Measurements from ENCODE around the gene CTRB1. TPM values are rescaled to one million over a fixed set of nuclear protein-coding genes. Genes with fewer than 3 reads are reported as not detected.

The CTRB1 gene
- total RNA-seq, 4 donors from 2014 or later = not detected

DNA sequence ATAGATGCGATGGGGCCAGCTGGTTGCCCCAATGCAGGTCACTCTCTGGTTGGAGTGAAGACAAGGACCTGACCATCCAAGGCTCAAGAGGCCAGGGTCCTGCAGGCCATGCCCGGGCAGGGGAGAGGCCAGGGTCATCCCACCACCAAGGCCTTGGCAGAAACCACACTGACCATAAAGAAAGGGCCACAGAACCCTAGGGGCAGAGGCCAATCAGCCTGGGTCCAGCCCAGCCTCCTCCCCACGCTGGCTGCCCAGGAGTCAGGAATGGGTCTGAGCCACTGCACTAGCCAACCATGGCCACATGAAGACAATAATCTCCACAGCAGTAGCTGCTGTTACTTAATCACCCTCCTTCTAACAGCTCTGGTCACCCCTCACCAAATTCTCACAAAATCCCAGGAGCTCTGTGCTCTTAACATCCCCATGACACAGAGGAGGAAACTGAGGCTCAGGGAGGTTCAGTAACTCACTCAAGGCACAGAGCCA lies 42.8 kb downstream of the CTRB1 start:
- Histone ChIP-seq H3K9me3 (no peaks in the 10 kb centered on the region), H3K36me3 (no peaks in the 10 kb centered on the region), H3K27me3 (peaks cover 7% of the 10 kb centered on the region), H3K4me3 (no peak overlapping the region), H3K4me1 (peaks cover 85% of the 10 kb centered on the region), H3K27ac (no peak overlapping the region)
- 75% methylated on average over 2 of the region's 3 CpGs for WGBS
- TF ChIP-seq, protein P1, sequence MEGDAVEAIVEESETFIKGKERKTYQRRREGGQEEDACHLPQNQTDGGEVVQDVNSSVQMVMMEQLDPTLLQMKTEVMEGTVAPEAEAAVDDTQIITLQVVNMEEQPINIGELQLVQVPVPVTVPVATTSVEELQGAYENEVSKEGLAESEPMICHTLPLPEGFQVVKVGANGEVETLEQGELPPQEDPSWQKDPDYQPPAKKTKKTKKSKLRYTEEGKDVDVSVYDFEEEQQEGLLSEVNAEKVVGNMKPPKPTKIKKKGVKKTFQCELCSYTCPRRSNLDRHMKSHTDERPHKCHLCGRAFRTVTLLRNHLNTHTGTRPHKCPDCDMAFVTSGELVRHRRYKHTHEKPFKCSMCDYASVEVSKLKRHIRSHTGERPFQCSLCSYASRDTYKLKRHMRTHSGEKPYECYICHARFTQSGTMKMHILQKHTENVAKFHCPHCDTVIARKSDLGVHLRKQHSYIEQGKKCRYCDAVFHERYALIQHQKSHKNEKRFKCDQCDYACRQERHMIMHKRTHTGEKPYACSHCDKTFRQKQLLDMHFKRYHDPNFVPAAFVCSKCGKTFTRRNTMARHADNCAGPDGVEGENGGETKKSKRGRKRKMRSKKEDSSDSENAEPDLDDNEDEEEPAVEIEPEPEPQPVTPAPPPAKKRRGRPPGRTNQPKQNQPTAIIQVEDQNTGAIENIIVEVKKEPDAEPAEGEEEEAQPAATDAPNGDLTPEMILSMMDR (IDR thresholded peaks at IDR 0.05) = no peak
- no peak for DNase-seq (ENCODE audit: low spot score in 2 of 2)

DNA sequence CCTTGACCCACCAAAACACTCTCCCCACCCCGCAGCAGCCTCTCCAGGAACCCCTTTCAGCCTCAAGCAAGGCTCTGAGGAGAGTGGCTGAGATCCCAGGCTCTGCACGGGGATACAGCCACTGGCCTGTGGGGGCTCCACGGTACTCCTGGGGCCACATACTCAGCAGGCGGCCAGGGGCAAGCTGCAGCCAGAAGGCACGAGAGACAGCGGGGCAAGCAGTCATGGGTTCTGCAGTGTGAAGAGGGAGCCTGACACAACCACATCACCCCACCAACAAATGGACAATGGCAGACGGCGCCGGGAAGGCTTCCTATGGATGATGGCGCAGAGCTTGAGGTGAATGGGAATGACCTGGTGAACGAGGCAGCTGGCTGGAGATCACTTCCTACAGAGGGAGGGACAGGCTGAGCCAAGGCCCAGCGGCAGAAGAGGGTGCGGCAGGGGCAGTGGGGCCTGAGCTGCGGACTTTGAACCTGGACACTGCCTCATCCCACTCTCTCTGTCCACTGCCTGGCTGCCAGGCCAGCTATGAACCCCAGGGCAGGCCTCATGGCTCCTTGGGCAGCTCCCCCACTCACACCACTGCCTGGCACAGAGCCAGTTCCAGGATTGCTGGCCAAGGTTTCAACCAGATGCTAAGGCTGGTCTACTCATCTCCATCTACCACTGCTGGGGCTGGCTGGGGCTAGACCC lies 43.5 kb downstream of the CTRB1 start:
- Histone ChIP-seq H3K27ac (no peak overlapping the region), H3K4me3 (no peak overlapping the region), H3K4me1 (peaks cover 85% of the 10 kb centered on the region), H3K36me3 (no peaks in the 10 kb centered on the region), H3K27me3 (peaks cover 7% of the 10 kb centered on the region), H3K9me3 (no peaks in the 10 kb centered on the region)
- WGBS = 86% methylated on average over 8 of the region's 14 CpGs
- peak in 1 of 2 donors; percentile 68 for DNase-seq (ENCODE audit: low spot score in 2 of 2)
- no peak for TF ChIP-seq EP300 (IDR thresholded peaks at IDR 0.05)

DNA sequence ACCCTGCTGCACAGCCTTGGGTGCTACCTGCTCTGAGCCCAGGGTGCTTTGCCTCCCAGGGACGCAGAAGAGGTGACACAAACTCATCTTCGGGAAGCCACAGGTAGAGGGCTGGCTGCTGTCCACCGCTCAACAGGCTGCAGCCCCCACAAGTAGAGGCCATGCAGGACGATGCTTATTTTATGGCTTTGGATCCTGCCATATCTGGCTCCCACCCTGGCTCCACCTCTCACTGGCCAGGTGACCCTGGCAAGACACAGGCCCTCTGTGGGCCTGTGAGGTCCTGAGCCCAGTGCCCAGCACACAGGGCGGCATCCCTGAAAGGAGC lies 44.0 kb downstream of the CTRB1 start:
- no peaks in the 10 kb centered on the region for H3K9me3 ChIP-seq
- peaks cover 85% of the 10 kb centered on the region for H3K4me1 ChIP-seq
- no peaks in the 10 kb centered on the region for H3K36me3 ChIP-seq
- no peak for DNase-seq (ENCODE audit: low spot score in 2 of 2)
- TF ChIP-seq, protein P1 (IDR thresholded peaks at IDR 0.05) = no peak
- no peak overlapping the region for H3K27ac ChIP-seq
- peaks cover 7% of the 10 kb centered on the region for H3K27me3 ChIP-seq
- no peak overlapping the region for H3K4me3 ChIP-seq
- no CpG with 5 or more reads among the region's 5 CpGs for WGBS

DNA sequence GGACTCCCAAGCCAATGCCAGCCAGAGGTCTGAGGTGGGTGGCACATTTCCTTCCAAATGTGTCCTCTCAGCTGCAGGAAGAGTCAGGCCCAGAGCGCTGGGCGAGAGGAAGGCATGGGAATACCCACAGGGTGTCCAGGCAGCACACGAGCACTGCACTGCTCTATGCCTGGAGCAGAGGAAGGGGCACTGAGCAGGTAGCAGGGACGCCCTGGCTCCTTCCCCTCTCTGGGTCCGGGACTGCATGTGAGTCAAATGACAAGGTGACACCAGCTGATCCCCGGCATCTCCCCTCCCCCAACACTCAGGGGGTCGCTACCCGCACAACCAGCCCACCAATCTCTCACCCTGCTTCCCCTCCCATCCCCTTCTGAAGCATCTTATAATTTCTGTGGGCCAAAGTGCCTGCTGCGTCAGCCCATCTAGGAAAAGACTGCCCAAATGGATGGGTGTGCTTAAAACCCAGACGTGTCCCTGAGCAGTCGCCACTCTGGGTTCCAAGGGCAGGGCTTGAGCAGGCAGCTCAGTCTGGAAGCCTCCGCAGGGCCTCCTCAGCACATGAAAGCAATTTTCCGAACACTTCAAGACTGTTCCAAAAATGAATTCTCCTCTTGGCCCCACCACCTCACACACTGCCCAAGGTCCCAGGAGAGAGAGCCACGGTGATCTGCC lies 44.6 kb downstream of the CTRB1 start:
- peaks cover 83% of the 10 kb centered on the region for H3K4me1 ChIP-seq
- H3K36me3 ChIP-seq = no peaks in the 10 kb centered on the region
- TF ChIP-seq POLR2A (IDR thresholded peaks at IDR 0.05) = no peak
- no peak for TF ChIP-seq POLR2AphosphoS5 (IDR thresholded peaks at IDR 0.05)
- TF ChIP-seq, protein P1 (IDR thresholded peaks at IDR 0.05) = no peak
- no peak for TF ChIP-seq EP300 (IDR thresholded peaks at IDR 0.05)
- 84% methylated on average over 7 of the region's 14 CpGs for WGBS
- H3K27ac ChIP-seq = peak overlapping the region; percentile 92
- H3K27me3 ChIP-seq = peaks cover 7% of the 10 kb centered on the region
- peak in 1 of 2 donors; percentile 71 for DNase-seq (ENCODE audit: low spot score in 2 of 2)
- H3K4me3 ChIP-seq = peak overlapping the region; percentile 86
- H3K9me3 ChIP-seq = no peaks in the 10 kb centered on the region

DNA sequence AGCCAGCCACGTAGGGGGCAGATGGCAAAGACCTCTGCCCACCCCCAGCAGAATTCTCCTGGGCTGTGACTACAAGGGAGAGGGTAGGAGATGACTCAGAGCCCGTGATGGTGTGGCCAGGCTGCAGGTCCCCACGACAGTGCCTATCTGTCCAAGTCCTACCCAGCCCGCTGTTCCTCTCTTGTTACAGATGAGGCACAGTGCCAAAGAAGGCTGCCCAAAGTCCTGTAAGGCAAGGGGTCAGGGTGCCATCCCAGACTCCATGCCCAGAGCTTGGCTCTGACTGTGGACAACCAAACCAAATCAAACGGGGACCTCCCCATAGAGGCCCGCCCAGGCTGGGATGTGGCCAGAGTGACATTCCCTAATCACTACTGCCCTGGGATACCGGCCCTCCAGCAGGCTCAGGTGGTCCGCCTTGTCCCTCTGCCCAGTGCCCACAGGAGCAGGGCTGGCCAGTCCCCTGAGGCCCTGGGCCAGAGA lies 45.2 kb downstream of the CTRB1 start:
- Histone ChIP-seq H3K4me1 (peaks cover 78% of the 10 kb centered on the region), H3K9me3 (no peaks in the 10 kb centered on the region), H3K4me3 (peak overlapping the region; percentile 86), H3K36me3 (no peaks in the 10 kb centered on the region), H3K27me3 (peaks cover 7% of the 10 kb centered on the region), H3K27ac (peak overlapping the region; percentile 92)
- peak; percentile 75 to 77 for DNase-seq (ENCODE audit: low spot score in 2 of 2)
- WGBS = 41% methylated on average over 4 of the region's 8 CpGs
- TF ChIP-seq EP300 (IDR thresholded peaks at IDR 0.05) (no peak), POLR2A (IDR thresholded peaks at IDR 0.05) (no peak), POLR2AphosphoS5 (IDR thresholded peaks at IDR 0.05) (no peak)
- TF ChIP-seq, protein P1 (IDR thresholded peaks at IDR 0.05) = no peak
